ENCODE measurements around the gene BMP6. TPM values are rescaled to one million over a fixed set of nuclear protein-coding genes. Genes with fewer than 3 reads are reported as not detected.

Gene BMP6
- total RNA-seq, 1 donor from 2014 or later = 3.2 TPM

GRCh38 chr6:7762760-7763159 lies 36.9 kb downstream of the BMP6 start:
- H3K4me1 ChIP-seq = peaks cover 5% of the 10 kb centered on the region
- H3K36me3 ChIP-seq = no peaks in the 10 kb centered on the region
- no peak overlapping the region for H3K27ac ChIP-seq
- H3K4me3 ChIP-seq = no peak overlapping the region
- TF ChIP-seq POLR2A (IDR thresholded peaks at IDR 0.05) (no peak), CTCF (IDR thresholded peaks at IDR 0.05) (no peak), POLR2AphosphoS5 (IDR thresholded peaks at IDR 0.05; ENCODE audit: insufficient read depth in 1 of 2, low read depth in 1 of 2) (no peak)
- intact Hi-C loops (cut with DNase I) = no loop called here
- H3K9me3 ChIP-seq = no peaks in the 10 kb centered on the region
- DNase-seq (ENCODE audit: extremely low spot score in 2 of 2) = no peak
- no peaks in the 10 kb centered on the region for H3K27me3 ChIP-seq

- Histone ChIP-seq H3K27me3 (no peaks in the 10 kb centered on the region), H3K9me3 (no peaks in the 10 kb centered on the region), H3K4me1 (no peaks in the 10 kb centered on the region), H3K4me3 (no peak overlapping the region), H3K36me3 (no peaks in the 10 kb centered on the region), H3K27ac (no peak overlapping the region)
- no peak for DNase-seq (ENCODE audit: extremely low spot score in 2 of 2)
- TF ChIP-seq POLR2AphosphoS5 (IDR thresholded peaks at IDR 0.05; ENCODE audit: insufficient read depth in 1 of 2, low read depth in 1 of 2) (no peak), POLR2A (IDR thresholded peaks at IDR 0.05) (no peak), CTCF (IDR thresholded peaks at IDR 0.05) (no peak)
- intact Hi-C loops (cut with DNase I) = no loop called here
Measured at GRCh38 chr6:7763881-7764280, 38.0 kb downstream of the BMP6 start.

GRCh38 chr6:7765575-7766325 lies 39.9 kb downstream of the BMP6 start:
- no peak for TF ChIP-seq CTCF (IDR thresholded peaks at IDR 0.05)
- no peak for TF ChIP-seq POLR2A (IDR thresholded peaks at IDR 0.05)
- TF ChIP-seq POLR2AphosphoS5 (IDR thresholded peaks at IDR 0.05; ENCODE audit: insufficient read depth in 1 of 2, low read depth in 1 of 2) = no peak
- Histone ChIP-seq H3K27ac (no peak overlapping the region), H3K36me3 (no peaks in the 10 kb centered on the region), H3K27me3 (no peaks in the 10 kb centered on the region), H3K4me1 (no peaks in the 10 kb centered on the region), H3K4me3 (no peak overlapping the region), H3K9me3 (no peaks in the 10 kb centered on the region)
- intact Hi-C loops (cut with DNase I) = no loop called here
- no peak for DNase-seq (ENCODE audit: extremely low spot score in 2 of 2)

- no peak overlapping the region for H3K27ac ChIP-seq
- no peaks in the 10 kb centered on the region for H3K27me3 ChIP-seq
- intact Hi-C loops (cut with DNase I) = no loop called here
- H3K9me3 ChIP-seq = no peaks in the 10 kb centered on the region
- DNase-seq (ENCODE audit: extremely low spot score in 2 of 2) = no peak
- H3K4me3 ChIP-seq = no peak overlapping the region
- H3K36me3 ChIP-seq = no peaks in the 10 kb centered on the region
- no peak for TF ChIP-seq POLR2A (IDR thresholded peaks at IDR 0.05)
- no peak for TF ChIP-seq POLR2AphosphoS5 (IDR thresholded peaks at IDR 0.05; ENCODE audit: insufficient read depth in 1 of 2, low read depth in 1 of 2)
- no peak for TF ChIP-seq CTCF (IDR thresholded peaks at IDR 0.05)
- no peaks in the 10 kb centered on the region for H3K4me1 ChIP-seq
Measured at GRCh38 chr6:7769702-7770101, 43.8 kb downstream of the BMP6 start.

GRCh38 chr6:7770111-7770510 lies 44.2 kb downstream of the BMP6 start:
- Histone ChIP-seq H3K4me1 (no peaks in the 10 kb centered on the region), H3K27ac (no peak overlapping the region), H3K36me3 (no peaks in the 10 kb centered on the region), H3K9me3 (no peaks in the 10 kb centered on the region), H3K4me3 (no peak overlapping the region), H3K27me3 (no peaks in the 10 kb centered on the region)
- intact Hi-C loops (cut with DNase I) = no loop called here
- no peak for DNase-seq (ENCODE audit: extremely low spot score in 2 of 2)
- TF ChIP-seq CTCF (IDR thresholded peaks at IDR 0.05) (no peak), POLR2A (IDR thresholded peaks at IDR 0.05) (no peak), POLR2AphosphoS5 (IDR thresholded peaks at IDR 0.05; ENCODE audit: insufficient read depth in 1 of 2, low read depth in 1 of 2) (no peak)

All from vagina (tissue), 2 donors.